Gastrocnemius medialis (tissue), 4 donors: ENCODE results near the gene ZIC1.

Experiments
- CTCF ChIP-seq, 5 experiments: fragments of 450-650 bp in 3 of 5; fragments of 200-600 bp in 2 of 5; sonication (generic) in 2 of 5; IDR thresholded peaks in 4 of 5; conservative IDR thresholded peaks in 1 of 5; 1 replicate in 4 of 5; 2 replicates in 1 of 5; pipeline ENCODE4 v1.5.1; 2016 to 2019; ENCODE audit warnings: antibody characterized with exemption in 5 of 5, mild to moderate bottlenecking in 3 of 5, moderate library complexity in 3 of 5
- POLR2A ChIP-seq, 2 donors: fragments of 450-650 bp; IDR thresholded peaks; one replicate each; pipeline ENCODE4 v1.6.1; 2017; ENCODE audit warnings: antibody characterized with exemption in 2 of 2, mild to moderate bottlenecking in 2 of 2, moderate library complexity in 2 of 2

GRCh38 chr3:147411238-147411814 is 2.2 kb downstream of the ZIC1 start:
- TF ChIP-seq CTCF (IDR thresholded peaks at IDR 0.05 in 4 of 5, conservative IDR thresholded peaks at IDR 0.05 in 1 of 5) (no peak), POLR2A (IDR thresholded peaks at IDR 0.05) (no peak)
